ENCODE results near the gene FHOD3.

DNA sequence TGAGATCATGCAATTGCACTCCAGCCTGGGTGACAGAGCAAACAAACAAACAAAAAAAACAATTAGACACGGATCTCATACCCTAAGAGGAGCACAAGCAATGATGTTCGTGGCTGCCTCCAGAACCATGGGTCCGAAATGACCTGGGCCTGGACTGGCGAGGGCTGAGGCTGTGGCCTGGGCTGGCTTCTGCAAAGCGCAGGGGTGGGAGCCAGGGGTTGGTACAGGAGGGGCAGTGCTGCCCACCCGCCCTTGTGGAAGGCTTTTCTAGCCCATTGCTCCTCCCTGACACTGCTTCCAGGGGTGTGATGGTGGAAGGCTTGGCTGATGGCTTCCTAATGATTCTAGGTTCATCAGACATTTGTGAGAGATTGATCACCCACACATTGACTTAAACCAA lies 167.8 kb downstream of the FHOD3 start:
- TF ChIP-seq, protein P1, sequence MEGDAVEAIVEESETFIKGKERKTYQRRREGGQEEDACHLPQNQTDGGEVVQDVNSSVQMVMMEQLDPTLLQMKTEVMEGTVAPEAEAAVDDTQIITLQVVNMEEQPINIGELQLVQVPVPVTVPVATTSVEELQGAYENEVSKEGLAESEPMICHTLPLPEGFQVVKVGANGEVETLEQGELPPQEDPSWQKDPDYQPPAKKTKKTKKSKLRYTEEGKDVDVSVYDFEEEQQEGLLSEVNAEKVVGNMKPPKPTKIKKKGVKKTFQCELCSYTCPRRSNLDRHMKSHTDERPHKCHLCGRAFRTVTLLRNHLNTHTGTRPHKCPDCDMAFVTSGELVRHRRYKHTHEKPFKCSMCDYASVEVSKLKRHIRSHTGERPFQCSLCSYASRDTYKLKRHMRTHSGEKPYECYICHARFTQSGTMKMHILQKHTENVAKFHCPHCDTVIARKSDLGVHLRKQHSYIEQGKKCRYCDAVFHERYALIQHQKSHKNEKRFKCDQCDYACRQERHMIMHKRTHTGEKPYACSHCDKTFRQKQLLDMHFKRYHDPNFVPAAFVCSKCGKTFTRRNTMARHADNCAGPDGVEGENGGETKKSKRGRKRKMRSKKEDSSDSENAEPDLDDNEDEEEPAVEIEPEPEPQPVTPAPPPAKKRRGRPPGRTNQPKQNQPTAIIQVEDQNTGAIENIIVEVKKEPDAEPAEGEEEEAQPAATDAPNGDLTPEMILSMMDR (IDR thresholded peaks at IDR 0.05; ENCODE audit: low read depth, low read length), result no peak
- TF ChIP-seq MYC (IDR thresholded peaks at IDR 0.05; ENCODE audit: low read depth, low read length), result no peak
- TF ChIP-seq POLR2A (IDR thresholded peaks at IDR 0.05; ENCODE audit: extremely low read depth, insufficient read length), result no peak
- TF ChIP-seq, protein P2, sequence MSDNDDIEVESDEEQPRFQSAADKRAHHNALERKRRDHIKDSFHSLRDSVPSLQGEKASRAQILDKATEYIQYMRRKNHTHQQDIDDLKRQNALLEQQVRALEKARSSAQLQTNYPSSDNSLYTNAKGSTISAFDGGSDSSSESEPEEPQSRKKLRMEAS (IDR thresholded peaks at IDR 0.05; ENCODE audit: low read depth, low read length), result no peak
